Stimulated activated CD8-positive, alpha-beta memory T cell treated with anti-CD3 and anti-CD28 coated beads, Interleukin-4, amount 100 ng/mL, for 1 hour (primary cell): Measurements from ENCODE around the gene RFX3.

Source experiments
- DNase-seq, 2 donors: peaks; one replicate each; pipeline ENCODE4 v3.0.0-alpha.2; 2020; ENCODE audit warnings: low read depth in 2 of 2, low spot score in 1 of 2

The RFX3 gene

GRCh38 chr9:3435732-3436131 lies 90.1 kb downstream of the RFX3 start:
- no peak for DNase-seq

- DNase-seq, result no peak
Measured at GRCh38 chr9:3434594-3434993, 91.2 kb downstream of the RFX3 start.

- DNase-seq, result no peak
Measured at GRCh38 chr9:3433754-3434153, 92.0 kb downstream of the RFX3 start.

- DNase-seq, result no peak
Measured at GRCh38 chr9:3433066-3433465, 92.7 kb downstream of the RFX3 start.

GRCh38 chr9:3431890-3432289 lies 93.9 kb downstream of the RFX3 start:
- DNase-seq, result no peak

GRCh38 chr9:3419893-3420292 lies 105.9 kb downstream of the RFX3 start:
- DNase-seq, result no peak

GRCh38 chr9:3415906-3416305 lies 109.9 kb downstream of the RFX3 start:
- no peak for DNase-seq

GRCh38 chr9:3413984-3414383 lies 111.8 kb downstream of the RFX3 start:
- DNase-seq, result no peak

GRCh38 chr9:3410461-3410860 lies 115.3 kb downstream of the RFX3 start:
- no peak for DNase-seq

GRCh38 chr9:3409453-3409852 lies 116.3 kb downstream of the RFX3 start:
- DNase-seq, result no peak

GRCh38 chr9:3403315-3403714 lies 122.5 kb downstream of the RFX3 start:
- DNase-seq, result no peak

- DNase-seq, result no peak
Measured at GRCh38 chr9:3401221-3401954, 124.4 kb downstream of the RFX3 start.

- DNase-seq, result no peak
Measured at GRCh38 chr9:3398232-3398648, 127.6 kb downstream of the RFX3 start.

GRCh38 chr9:3397766-3398165 lies 128.0 kb downstream of the RFX3 start:
- DNase-seq, result no peak

GRCh38 chr9:3391414-3391813 lies 134.4 kb downstream of the RFX3 start:
- no peak for DNase-seq

- DNase-seq, result no peak
Measured at GRCh38 chr9:3386753-3387152, 139.0 kb downstream of the RFX3 start.

GRCh38 chr9:3385871-3386270 lies 139.9 kb downstream of the RFX3 start:
- no peak for DNase-seq

- no peak for DNase-seq
Measured at GRCh38 chr9:3371842-3372241, 154.0 kb downstream of the RFX3 start.

GRCh38 chr9:3370715-3371114 lies 155.1 kb downstream of the RFX3 start:
- no peak for DNase-seq

GRCh38 chr9:3367185-3367584 lies 158.6 kb downstream of the RFX3 start:
- no peak for DNase-seq

- DNase-seq, result no peak
Measured at GRCh38 chr9:3361689-3362392, 164.0 kb downstream of the RFX3 start.

GRCh38 chr9:3361116-3361515 lies 164.7 kb downstream of the RFX3 start:
- no peak for DNase-seq

GRCh38 chr9:3360245-3360644 lies 165.6 kb downstream of the RFX3 start:
- no peak for DNase-seq
